Fibroblast of lung (primary cell): ENCODE measurements around the gene SYT8.

ENCODE experiments used
- CTCF ChIP-seq, 2 donors: IDR thresholded peaks in 1 of 2; conservative IDR thresholded peaks in 1 of 2; 1 replicate in 1 of 2; 2 replicates in 1 of 2; pipeline ENCODE4 v1.5.1; 2011 to 2012; ENCODE audit warnings: low read length in 2 of 2, control low read depth in 1 of 2, inconsistent platforms in 1 of 2, low read depth in 1 of 2, mild to moderate bottlenecking in 1 of 2
- EZH2 ChIP-seq: IDR thresholded peaks from 2 replicates; pipeline ENCODE4 v1.5.1; 2012; ENCODE audit warnings: low read length, control low read depth, mild to moderate bottlenecking; ENCODE audit errors: missing control alignments

GRCh38 chr11:1841511-1842148 lies 6.8 kb downstream of the SYT8 start:
- TF ChIP-seq CTCF (conservative IDR thresholded peaks at IDR 0.05 in 1 of 2, IDR thresholded peaks at IDR 0.05 in 1 of 2; ENCODE audit: low read depth in 1 of 2, low read length in 2 of 2) (no peak), EZH2 (no peak)
